ENCODE results near the gene GP2.

GP2 gene

GRCh38 chr16:20347666-20348364, 20.5 kb upstream of the GP2 start:
- FAIRE-seq, result no peak
- DNase-seq (ENCODE audit: insufficient read length), result no peak
- TF ChIP-seq POLR2A (IDR thresholded peaks at IDR 0.05; ENCODE audit: low read depth, low read length), result no peak
- no peak for TF ChIP-seq POLR2AphosphoS5 (IDR thresholded peaks at IDR 0.05; ENCODE audit: low read depth, low read length)
- TF ChIP-seq TAF1 (IDR thresholded peaks at IDR 0.05; ENCODE audit: borderline replicate concordance, low read depth, low read length), result no peak

- FAIRE-seq, result no peak
- TF ChIP-seq TAF1 (IDR thresholded peaks at IDR 0.05; ENCODE audit: borderline replicate concordance, low read depth, low read length), result no peak
- no peak for TF ChIP-seq POLR2AphosphoS5 (IDR thresholded peaks at IDR 0.05; ENCODE audit: low read depth, low read length)
- TF ChIP-seq POLR2A (IDR thresholded peaks at IDR 0.05; ENCODE audit: low read depth, low read length), result no peak
- DNase-seq (ENCODE audit: insufficient read length), result no peak
Measured at GRCh38 chr16:20344611-20345010, 17.3 kb upstream of the GP2 start.

- FAIRE-seq, result no peak
- TF ChIP-seq POLR2A (IDR thresholded peaks at IDR 0.05; ENCODE audit: low read depth, low read length) (no peak), POLR2AphosphoS5 (IDR thresholded peaks at IDR 0.05; ENCODE audit: low read depth, low read length) (no peak), TAF1 (IDR thresholded peaks at IDR 0.05; ENCODE audit: borderline replicate concordance, low read depth, low read length) (no peak)
- DNase-seq (ENCODE audit: insufficient read length), result no peak
Measured at GRCh38 chr16:20339744-20340143, 12.4 kb upstream of the GP2 start.

- DNase-seq (ENCODE audit: insufficient read length), result no peak
- FAIRE-seq, result no peak
- TF ChIP-seq POLR2AphosphoS5 (IDR thresholded peaks at IDR 0.05; ENCODE audit: low read depth, low read length), result no peak
- TF ChIP-seq POLR2A (IDR thresholded peaks at IDR 0.05; ENCODE audit: low read depth, low read length), result no peak
Measured at GRCh38 chr16:20336955-20337354, 9.6 kb upstream of the GP2 start.

GRCh38 chr16:20334396-20334795, 7.1 kb upstream of the GP2 start:
- FAIRE-seq (no peak), DNase-seq (ENCODE audit: insufficient read length) (no peak)
- TF ChIP-seq POLR2AphosphoS5 (IDR thresholded peaks at IDR 0.05; ENCODE audit: low read depth, low read length), result no peak
- no peak for TF ChIP-seq POLR2A (IDR thresholded peaks at IDR 0.05; ENCODE audit: low read depth, low read length)
- TF ChIP-seq TAF1 (IDR thresholded peaks at IDR 0.05; ENCODE audit: borderline replicate concordance, low read depth, low read length), result no peak

- FAIRE-seq (no peak), DNase-seq (ENCODE audit: insufficient read length) (no peak)
- TF ChIP-seq TAF1 (IDR thresholded peaks at IDR 0.05; ENCODE audit: borderline replicate concordance, low read depth, low read length) (no peak), POLR2AphosphoS5 (IDR thresholded peaks at IDR 0.05; ENCODE audit: low read depth, low read length) (no peak), POLR2A (IDR thresholded peaks at IDR 0.05; ENCODE audit: low read depth, low read length) (no peak)
Measured at GRCh38 chr16:20333120-20333519, 5.8 kb upstream of the GP2 start.

GRCh38 chr16:20332411-20332810, 5.1 kb upstream of the GP2 start:
- DNase-seq (ENCODE audit: insufficient read length) (no peak), FAIRE-seq (no peak)
- TF ChIP-seq POLR2AphosphoS5 (IDR thresholded peaks at IDR 0.05; ENCODE audit: low read depth, low read length) (no peak), TAF1 (IDR thresholded peaks at IDR 0.05; ENCODE audit: borderline replicate concordance, low read depth, low read length) (no peak), POLR2A (IDR thresholded peaks at IDR 0.05; ENCODE audit: low read depth, low read length) (no peak)

GRCh38 chr16:20331635-20332034, 4.3 kb upstream of the GP2 start:
- DNase-seq (ENCODE audit: insufficient read length) (no peak), FAIRE-seq (no peak)
- no peak for TF ChIP-seq POLR2AphosphoS5 (IDR thresholded peaks at IDR 0.05; ENCODE audit: low read depth, low read length)
- TF ChIP-seq POLR2A (IDR thresholded peaks at IDR 0.05; ENCODE audit: low read depth, low read length), result no peak
- TF ChIP-seq TAF1 (IDR thresholded peaks at IDR 0.05; ENCODE audit: borderline replicate concordance, low read depth, low read length), result no peak

- DNase-seq (ENCODE audit: insufficient read length), result no peak
- no peak for TF ChIP-seq TAF1 (IDR thresholded peaks at IDR 0.05; ENCODE audit: borderline replicate concordance, low read depth, low read length)
- FAIRE-seq, result no peak
Measured at GRCh38 chr16:20329392-20330138, 2.3 kb upstream of the GP2 start.

GRCh38 chr16:20326321-20326720, 992 bp downstream of the GP2 start:
- no peak for FAIRE-seq
- TF ChIP-seq POLR2A (IDR thresholded peaks at IDR 0.05; ENCODE audit: low read depth, low read length), result no peak
- no peak for TF ChIP-seq TAF1 (IDR thresholded peaks at IDR 0.05; ENCODE audit: borderline replicate concordance, low read depth, low read length)
- TF ChIP-seq POLR2AphosphoS5 (IDR thresholded peaks at IDR 0.05; ENCODE audit: low read depth, low read length), result no peak
- DNase-seq (ENCODE audit: insufficient read length), result no peak

GRCh38 chr16:20325005-20325404, 2.3 kb downstream of the GP2 start:
- TF ChIP-seq POLR2AphosphoS5 (IDR thresholded peaks at IDR 0.05; ENCODE audit: low read depth, low read length) (no peak), POLR2A (IDR thresholded peaks at IDR 0.05; ENCODE audit: low read depth, low read length) (no peak), TAF1 (IDR thresholded peaks at IDR 0.05; ENCODE audit: borderline replicate concordance, low read depth, low read length) (no peak)
- FAIRE-seq (no peak), DNase-seq (ENCODE audit: insufficient read length) (no peak)

GRCh38 chr16:20323591-20324117, 3.7 kb downstream of the GP2 start:
- FAIRE-seq, result no peak
- TF ChIP-seq POLR2A (IDR thresholded peaks at IDR 0.05; ENCODE audit: low read depth, low read length), result no peak
- no peak for TF ChIP-seq POLR2AphosphoS5 (IDR thresholded peaks at IDR 0.05; ENCODE audit: low read depth, low read length)
- no peak for TF ChIP-seq TAF1 (IDR thresholded peaks at IDR 0.05; ENCODE audit: borderline replicate concordance, low read depth, low read length)

More at GRCh38 chr16:20323591-20324117, 3.7 kb downstream of the GP2 start:
- DNase-seq (ENCODE audit: insufficient read length), result no peak

All from GM12892 (cell line).